ENCODE data around the gene ZNF648. TPM values are rescaled to one million over a fixed set of nuclear protein-coding genes. Genes with fewer than 3 reads are reported as not detected.

The ZNF648 gene
- total RNA-seq, 4 donors from 2014 or later = not detected

DNA sequence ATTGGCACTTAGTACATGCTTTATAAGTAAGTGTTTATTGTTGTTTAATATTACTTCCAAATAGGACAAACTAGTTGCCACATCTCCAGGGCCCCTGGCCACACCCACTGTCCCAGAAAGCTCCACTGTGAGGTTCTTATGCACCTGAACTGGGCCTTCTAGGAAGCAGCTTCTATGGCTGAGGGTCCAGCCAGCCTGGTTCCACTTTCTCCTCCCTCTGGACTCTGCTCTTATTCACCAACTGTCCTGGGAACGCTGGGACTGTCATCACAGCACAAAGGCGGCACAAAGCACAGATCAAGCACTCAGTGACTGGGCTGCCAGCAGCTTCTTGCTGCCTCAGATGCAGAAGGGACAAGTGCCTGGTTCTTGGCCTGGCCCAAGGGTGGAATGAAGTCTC, 29.6 kb upstream of the ZNF648 start:
- Histone ChIP-seq H3K27ac (no peak overlapping the region), H3K9me3 (no peaks in the 10 kb centered on the region), H3K4me3 (no peak overlapping the region), H3K36me3 (no peaks in the 10 kb centered on the region), H3K27me3 (no peaks in the 10 kb centered on the region), H3K4me1 (no peaks in the 10 kb centered on the region)
- DNase-seq = no peak
- no peak for TF ChIP-seq POLR2A (IDR thresholded peaks at IDR 0.05)
- TF ChIP-seq, protein P1, sequence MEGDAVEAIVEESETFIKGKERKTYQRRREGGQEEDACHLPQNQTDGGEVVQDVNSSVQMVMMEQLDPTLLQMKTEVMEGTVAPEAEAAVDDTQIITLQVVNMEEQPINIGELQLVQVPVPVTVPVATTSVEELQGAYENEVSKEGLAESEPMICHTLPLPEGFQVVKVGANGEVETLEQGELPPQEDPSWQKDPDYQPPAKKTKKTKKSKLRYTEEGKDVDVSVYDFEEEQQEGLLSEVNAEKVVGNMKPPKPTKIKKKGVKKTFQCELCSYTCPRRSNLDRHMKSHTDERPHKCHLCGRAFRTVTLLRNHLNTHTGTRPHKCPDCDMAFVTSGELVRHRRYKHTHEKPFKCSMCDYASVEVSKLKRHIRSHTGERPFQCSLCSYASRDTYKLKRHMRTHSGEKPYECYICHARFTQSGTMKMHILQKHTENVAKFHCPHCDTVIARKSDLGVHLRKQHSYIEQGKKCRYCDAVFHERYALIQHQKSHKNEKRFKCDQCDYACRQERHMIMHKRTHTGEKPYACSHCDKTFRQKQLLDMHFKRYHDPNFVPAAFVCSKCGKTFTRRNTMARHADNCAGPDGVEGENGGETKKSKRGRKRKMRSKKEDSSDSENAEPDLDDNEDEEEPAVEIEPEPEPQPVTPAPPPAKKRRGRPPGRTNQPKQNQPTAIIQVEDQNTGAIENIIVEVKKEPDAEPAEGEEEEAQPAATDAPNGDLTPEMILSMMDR (IDR thresholded peaks at IDR 0.05) = no peak

DNA sequence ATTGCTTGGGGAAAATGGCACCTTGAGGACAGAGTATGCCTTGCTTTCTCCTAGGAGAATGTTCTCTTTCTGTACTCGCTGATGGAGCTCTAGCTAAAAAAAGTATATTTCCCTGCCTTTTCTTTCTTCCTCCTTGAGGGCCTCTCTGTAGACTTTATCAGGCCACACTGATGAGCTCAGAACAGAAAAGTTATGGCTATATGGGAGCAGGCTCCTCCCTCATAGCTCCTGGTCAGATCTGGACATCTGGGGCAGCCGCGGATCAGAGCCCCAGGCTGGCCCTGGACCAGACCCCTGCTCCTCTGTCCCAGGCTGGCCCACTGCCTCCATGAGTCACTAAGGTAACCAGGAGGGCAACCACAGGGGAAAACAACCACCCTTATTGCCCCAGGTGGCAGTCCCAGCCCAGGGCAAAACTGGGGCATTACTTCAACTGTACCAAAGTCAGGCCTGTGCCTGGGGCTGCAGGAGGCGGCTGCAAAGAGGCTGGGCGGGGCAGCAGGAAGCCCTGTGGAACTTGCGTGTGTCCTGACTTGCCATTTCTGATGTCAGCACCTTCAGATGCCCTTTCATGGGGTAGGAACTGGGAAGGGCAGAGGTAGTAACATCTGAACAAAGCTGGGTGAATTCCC, 26.3 kb upstream of the ZNF648 start:
- Histone ChIP-seq H3K9me3 (no peaks in the 10 kb centered on the region), H3K27me3 (no peaks in the 10 kb centered on the region), H3K27ac (no peak overlapping the region), H3K36me3 (no peaks in the 10 kb centered on the region), H3K4me3 (no peak overlapping the region), H3K4me1 (peaks cover 0 to 5% (median 2%) of the 10 kb centered on the region in 4 donors)
- TF ChIP-seq, protein P1 (IDR thresholded peaks at IDR 0.05) = no peak
- TF ChIP-seq POLR2A (IDR thresholded peaks at IDR 0.05) = no peak
- DNase-seq = no peak

DNA sequence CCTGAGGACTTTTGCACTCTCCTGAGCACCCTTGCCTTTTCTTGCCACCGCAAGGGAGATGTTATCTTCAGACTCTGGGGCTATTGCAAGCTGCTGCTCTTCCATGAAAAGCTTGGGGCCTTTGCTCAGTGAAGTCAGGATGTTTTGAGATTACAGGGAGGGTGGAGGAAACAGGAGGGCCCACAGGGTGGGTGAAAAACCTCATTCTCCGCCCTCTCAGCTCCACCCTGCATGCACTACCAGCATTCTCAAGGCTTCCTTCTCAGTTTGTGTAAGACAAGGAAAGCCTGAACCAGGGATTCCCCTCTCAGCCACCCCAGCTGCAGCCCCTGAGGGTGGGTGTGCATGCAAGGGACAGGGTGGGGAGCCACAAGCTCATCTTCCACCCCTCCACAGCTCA, 25.8 kb upstream of the ZNF648 start:
- DNase-seq = no peak
- no peaks in the 10 kb centered on the region for H3K36me3 ChIP-seq
- TF ChIP-seq, protein P1 (IDR thresholded peaks at IDR 0.05) = no peak
- TF ChIP-seq POLR2A (IDR thresholded peaks at IDR 0.05) = no peak
- H3K27ac ChIP-seq = no peak overlapping the region
- H3K9me3 ChIP-seq = no peaks in the 10 kb centered on the region
- H3K4me3 ChIP-seq = no peak overlapping the region
- no peaks in the 10 kb centered on the region for H3K27me3 ChIP-seq
- peaks cover 0 to 5% (median 2%) of the 10 kb centered on the region in 4 donors for H3K4me1 ChIP-seq

DNA sequence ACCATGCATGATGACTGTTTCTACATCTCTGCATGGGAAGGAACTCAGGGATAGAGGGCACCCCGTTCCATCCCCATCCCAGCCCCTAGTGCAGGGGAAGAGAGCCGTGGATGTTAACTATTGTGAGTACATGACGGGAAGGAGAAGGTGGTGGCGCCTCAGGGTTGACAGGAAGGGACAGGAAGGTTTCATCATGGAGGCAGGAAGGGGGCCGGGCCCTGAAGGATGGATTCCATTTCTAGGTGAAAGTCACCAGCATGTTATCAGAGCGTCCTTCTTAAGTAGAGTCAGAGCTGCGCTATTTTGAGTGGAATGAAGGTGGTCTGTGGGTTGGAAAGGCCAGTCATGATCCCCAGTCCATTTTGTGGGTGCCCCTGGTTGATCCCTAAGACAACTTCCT, 25.1 kb upstream of the ZNF648 start:
- Histone ChIP-seq H3K27ac (no peak overlapping the region), H3K9me3 (no peaks in the 10 kb centered on the region), H3K36me3 (no peaks in the 10 kb centered on the region), H3K4me1 (peaks cover 0 to 5% (median 2%) of the 10 kb centered on the region in 4 donors), H3K27me3 (no peaks in the 10 kb centered on the region), H3K4me3 (no peak overlapping the region)
- TF ChIP-seq POLR2A (IDR thresholded peaks at IDR 0.05) = no peak
- TF ChIP-seq, protein P1 (IDR thresholded peaks at IDR 0.05) = no peak
- DNase-seq = no peak

DNA sequence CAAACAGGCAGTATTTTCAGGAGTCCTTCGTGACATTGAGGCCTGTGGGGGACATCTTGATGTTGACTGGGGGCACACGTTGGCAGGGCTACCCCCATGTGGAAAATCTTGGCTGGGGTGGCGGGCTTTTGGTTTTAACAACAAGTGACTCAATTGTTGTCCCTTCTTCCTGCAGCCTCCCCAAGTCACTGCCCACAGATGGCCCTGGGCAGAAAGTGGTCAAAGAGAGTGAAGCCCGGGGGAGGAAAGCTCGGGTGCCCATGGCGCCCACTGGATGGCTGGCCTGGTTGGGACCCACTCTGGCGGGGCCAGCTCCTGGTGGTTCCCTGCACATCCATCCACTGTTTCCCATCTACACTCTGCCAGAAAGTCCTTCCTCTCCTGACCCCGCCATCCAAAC, 24.6 kb upstream of the ZNF648 start:
- no peak for DNase-seq

More for the DNA sequence above, 24.6 kb upstream of the ZNF648 start:
- Histone ChIP-seq H3K27me3 (no peaks in the 10 kb centered on the region), H3K9me3 (no peaks in the 10 kb centered on the region), H3K4me1 (peaks cover 0 to 5% (median 2%) of the 10 kb centered on the region in 4 donors), H3K4me3 (no peak overlapping the region), H3K27ac (no peak overlapping the region), H3K36me3 (no peaks in the 10 kb centered on the region)
- no peak for TF ChIP-seq POLR2A (IDR thresholded peaks at IDR 0.05)
- TF ChIP-seq, protein P1 (IDR thresholded peaks at IDR 0.05) = no peak

Data from Peyer's patch (tissue), 4 donors.